Measurements from ENCODE around the gene SART1.
"Not testable (repeated sequence)": the region's sequence is repeated elsewhere in the genome, so short reads cannot be mapped to it uniquely, and the experiment has no call there.

SART1 gene

GRCh38 chr11:65945941-65946558, 15.5 kb upstream of the SART1 start:
- H3K4me3 ChIP-seq (ENCODE audit: low read depth, low read length): no peak overlapping the region
- DNase-seq (ENCODE audit: low read depth): no peak
- TF ChIP-seq CTCF (conservative IDR thresholded peaks at IDR 0.05; ENCODE audit: low read depth, low read length): no peak

- no peak for TF ChIP-seq CTCF (conservative IDR thresholded peaks at IDR 0.05; ENCODE audit: low read depth, low read length)
- no peak overlapping the region for H3K4me3 ChIP-seq (ENCODE audit: low read depth, low read length)
- DNase-seq (ENCODE audit: low read depth): no peak
Measured at GRCh38 chr11:65946655-65947054, 14.9 kb upstream of the SART1 start.

- no peak for TF ChIP-seq CTCF (conservative IDR thresholded peaks at IDR 0.05; ENCODE audit: low read depth, low read length)
- H3K4me3 ChIP-seq (ENCODE audit: low read depth, low read length): no peak overlapping the region
- no peak for DNase-seq (ENCODE audit: low read depth)
Measured at GRCh38 chr11:65947133-65947532, 14.4 kb upstream of the SART1 start.

GRCh38 chr11:65947603-65948125, 13.9 kb upstream of the SART1 start:
- DNase-seq (ENCODE audit: low read depth): no peak
- no peak for TF ChIP-seq CTCF (conservative IDR thresholded peaks at IDR 0.05; ENCODE audit: low read depth, low read length)
- no peak overlapping the region for H3K4me3 ChIP-seq (ENCODE audit: low read depth, low read length)

GRCh38 chr11:65950711-65951110, 10.8 kb upstream of the SART1 start:
- not testable (repeated sequence) for DNase-seq (ENCODE audit: low read depth); H3K4me3 ChIP-seq (ENCODE audit: low read depth, low read length)

GRCh38 chr11:65951641-65952040, 9.9 kb upstream of the SART1 start:
- DNase-seq (ENCODE audit: low read depth); H3K4me3 ChIP-seq (ENCODE audit: low read depth, low read length): not testable (repeated sequence)

GRCh38 chr11:65952052-65952521, 9.4 kb upstream of the SART1 start:
- no peak for DNase-seq (ENCODE audit: low read depth)
- no peak for TF ChIP-seq CTCF (conservative IDR thresholded peaks at IDR 0.05; ENCODE audit: low read depth, low read length)

GRCh38 chr11:65953471-65953870, 8.1 kb upstream of the SART1 start:
- no peak overlapping the region for H3K4me3 ChIP-seq (ENCODE audit: low read depth, low read length)
- TF ChIP-seq CTCF (conservative IDR thresholded peaks at IDR 0.05; ENCODE audit: low read depth, low read length): no peak

More at GRCh38 chr11:65952052-65952521, 9.4 kb upstream of the SART1 start:
- no peak overlapping the region for H3K4me3 ChIP-seq (ENCODE audit: low read depth, low read length)

More at GRCh38 chr11:65953471-65953870, 8.1 kb upstream of the SART1 start:
- DNase-seq (ENCODE audit: low read depth): no peak
